ENCODE data around the gene YAP1.

DNA sequence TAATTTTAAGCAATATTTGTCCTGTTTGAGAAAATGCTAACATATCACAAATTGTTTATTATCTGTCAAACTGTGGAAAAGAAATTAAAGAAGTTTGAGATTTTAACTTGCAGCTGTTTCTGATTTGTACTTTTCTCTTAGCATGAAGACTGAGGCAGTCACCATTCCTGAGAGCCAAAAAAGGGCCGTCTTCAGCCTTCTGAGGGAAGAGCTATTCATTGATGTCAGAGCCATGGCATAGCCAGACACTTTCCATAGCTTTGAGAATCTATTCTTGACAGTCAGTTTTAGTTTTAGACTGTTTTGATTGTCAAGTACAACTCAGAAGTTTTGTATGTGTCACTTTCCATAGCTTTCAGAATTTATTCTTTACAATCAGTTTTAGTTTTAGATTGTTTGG is 32.1 kb downstream of the YAP1 start:
- TF ChIP-seq, protein P1, sequence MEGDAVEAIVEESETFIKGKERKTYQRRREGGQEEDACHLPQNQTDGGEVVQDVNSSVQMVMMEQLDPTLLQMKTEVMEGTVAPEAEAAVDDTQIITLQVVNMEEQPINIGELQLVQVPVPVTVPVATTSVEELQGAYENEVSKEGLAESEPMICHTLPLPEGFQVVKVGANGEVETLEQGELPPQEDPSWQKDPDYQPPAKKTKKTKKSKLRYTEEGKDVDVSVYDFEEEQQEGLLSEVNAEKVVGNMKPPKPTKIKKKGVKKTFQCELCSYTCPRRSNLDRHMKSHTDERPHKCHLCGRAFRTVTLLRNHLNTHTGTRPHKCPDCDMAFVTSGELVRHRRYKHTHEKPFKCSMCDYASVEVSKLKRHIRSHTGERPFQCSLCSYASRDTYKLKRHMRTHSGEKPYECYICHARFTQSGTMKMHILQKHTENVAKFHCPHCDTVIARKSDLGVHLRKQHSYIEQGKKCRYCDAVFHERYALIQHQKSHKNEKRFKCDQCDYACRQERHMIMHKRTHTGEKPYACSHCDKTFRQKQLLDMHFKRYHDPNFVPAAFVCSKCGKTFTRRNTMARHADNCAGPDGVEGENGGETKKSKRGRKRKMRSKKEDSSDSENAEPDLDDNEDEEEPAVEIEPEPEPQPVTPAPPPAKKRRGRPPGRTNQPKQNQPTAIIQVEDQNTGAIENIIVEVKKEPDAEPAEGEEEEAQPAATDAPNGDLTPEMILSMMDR (conservative IDR thresholded peaks at IDR 0.05) = no peak
- TF ChIP-seq ZFX (IDR thresholded peaks at IDR 0.05) = no peak

All from C4-2B (cell line).